Endothelial cell of umbilical vein (primary cell): Measurements from ENCODE around the gene SS18L1. TPM values are rescaled to one million over a fixed set of nuclear protein-coding genes. Genes with fewer than 3 reads are reported as not detected.

Experiments used
- BruUV-seq: library from RNA; stranded (reverse); fragments of 400-500 nt; replicated peaks from 2 replicates; lab custom pipeline; 2021; lab: Mats Ljungman, UMichigan
- CTCF ChIA-PET: fragments of 300-600, 350-600 bp; sonication (Branson Sonifier 250); formaldehyde crosslinking; loops from one replicate; lab custom pipeline; 2021; ENCODE audit warnings: antibody characterized with exemption, inconsistent platforms; lab: Charles Lee
- POLR2A ChIA-PET: fragments of 300-600, 350-600 bp; sonication (Branson Sonifier 250); formaldehyde crosslinking; loops from one replicate; lab custom pipeline; 2021; ENCODE audit warnings: antibody characterized with exemption, inconsistent platforms; lab: Charles Lee
- DNase-seq: peaks from one replicate; pipeline ENCODE4 v3.0.0-alpha.2; 2011; ENCODE audit warnings: low read depth, low spot score
- FAIRE-seq: peaks from 2 replicates; lab custom pipeline; 2011; peaks lifted over from hg19 to GRCh38; lab: Jason Lieb, UNC
- H2AFZ ChIP-seq: 2 replicates; pipeline ENCODE4 v1.6.0; 2012; ENCODE audit warnings: low read depth, low read length, control low read depth, inconsistent platforms
- H3K27ac ChIP-seq: 2 replicates; pipeline ENCODE4 v1.5.1; 2011; ENCODE audit warnings: low read depth, mild to moderate bottlenecking, control low read depth, low read length, moderate library complexity; ENCODE audit not compliant: insufficient read depth
- H3K27me3 ChIP-seq, 2 experiments: 2 replicates each; pipeline versions ENCODE4 v1.6.0 to v1.6.1; 2011; ENCODE audit warnings: low read length in 2 of 2, mixed read lengths in 1 of 2; ENCODE audit not compliant: control insufficient read depth in 2 of 2, insufficient read depth in 2 of 2
- H3K36me3 ChIP-seq, 2 experiments: 2 replicates in 1 of 2; 3 replicates in 1 of 2; pipeline ENCODE4 v1.5.1; 2011; ENCODE audit warnings: low read length in 2 of 2, mild to moderate bottlenecking in 1 of 2, moderate library complexity in 1 of 2; ENCODE audit not compliant: control insufficient read depth in 2 of 2, insufficient read depth in 2 of 2; ENCODE audit errors: extremely low read depth in 1 of 2
- H3K4me1 ChIP-seq: 3 replicates; pipeline ENCODE4 v1.5.1; 2011; ENCODE audit warnings: mild to moderate bottlenecking, low read length; ENCODE audit not compliant: control insufficient read depth, insufficient read depth; ENCODE audit errors: extremely low read depth
- H3K4me2 ChIP-seq: 2 replicates; pipeline ENCODE4 v1.6.1; 2011; ENCODE audit warnings: low read length, control low read depth, mixed read lengths; ENCODE audit not compliant: insufficient read depth
- H3K4me3 ChIP-seq, 3 experiments: fragments of 200-600 bp in 1 of 3; sonication (generic), shearing (Covaris generic) in 1 of 3; replicated peaks in 1 of 3; 2 replicates each; pipeline ENCODE4 v1.5.1; 2011 to 2016; ENCODE audit warnings: control low read depth in 3 of 3, low read length in 3 of 3, mild to moderate bottlenecking in 2 of 3, inconsistent platforms in 1 of 3, low read depth in 1 of 3, moderate library complexity in 1 of 3; ENCODE audit not compliant: insufficient read depth in 1 of 3
- H3K79me2 ChIP-seq: 2 replicates; pipeline ENCODE4 v1.6.0; 2012; ENCODE audit warnings: low read length, inconsistent platforms; ENCODE audit not compliant: control insufficient read depth, insufficient read depth
- H3K9ac ChIP-seq: replicated peaks from 2 replicates; pipeline ENCODE3; 2011; ENCODE audit warnings: low read length, control low read depth; ENCODE audit not compliant: insufficient read depth; ENCODE audit errors: extremely low read depth
- H3K9me1 ChIP-seq: replicated peaks from 3 replicates; pipeline ENCODE4 v1.6.0; 2011; ENCODE audit warnings: mild to moderate bottlenecking, low read length; ENCODE audit not compliant: control insufficient read depth, insufficient read depth; ENCODE audit errors: extremely low read depth
- H3K9me3 ChIP-seq: replicated peaks from 2 replicates; pipeline ENCODE4 v1.5.1; 2012; ENCODE audit warnings: low read length, inconsistent platforms; ENCODE audit not compliant: control insufficient read depth, insufficient read depth
- H4K20me1 ChIP-seq: replicated peaks from 2 replicates; pipeline ENCODE3; 2011; ENCODE audit warnings: mild to moderate bottlenecking, low read length; ENCODE audit not compliant: control insufficient read depth, insufficient read depth; ENCODE audit errors: extremely low read depth
- CTCF ChIP-seq, 2 donors: IDR thresholded peaks; 1 replicate in 1 of 2; 2 replicates in 1 of 2; pipeline ENCODE4 v1.5.1; 2011; ENCODE audit warnings: low read length in 2 of 2, mild to moderate bottlenecking in 2 of 2, moderate library complexity in 2 of 2, control low read depth in 1 of 2, inconsistent platforms in 1 of 2, low read depth in 1 of 2; ENCODE audit not compliant: insufficient read depth in 1 of 2; ENCODE audit errors: extremely low read depth in 1 of 2
- GATA2 ChIP-seq: IDR thresholded peaks from 2 replicates; pipeline ENCODE4 v1.7.0; 2011; ENCODE audit warnings: low read depth, mild to moderate bottlenecking, moderate library complexity, mixed read lengths, low read length; ENCODE audit not compliant: insufficient read length, insufficient read depth
- JUN ChIP-seq: IDR thresholded peaks from 2 replicates; pipeline ENCODE4 v1.6.1; 2011; ENCODE audit warnings: borderline replicate concordance, low read depth; ENCODE audit not compliant: insufficient read length, insufficient read depth
- POLR2AphosphoS5 ChIP-seq: IDR thresholded peaks from 2 replicates; pipeline ENCODE4 v1.6.1; 2012; ENCODE audit warnings: low read depth, mild to moderate bottlenecking, control low read depth, low read length, moderate library complexity; ENCODE audit not compliant: insufficient read depth
- dilution Hi-C: fragments of 300-500 bp; cut with MboI; formaldehyde crosslinking; loops from one replicate; pipeline ENCODE4 v1.15.0; 2019; ENCODE audit warnings: low sequenced_read_pairs; ENCODE audit not compliant: extremely low pct_ligation_motif_present
- intact Hi-C: fragments of 100-400 bp; cut with micrococcal nuclease; formaldehyde crosslinking; loops from one replicate; pipeline ENCODE4 v1.10.0; 2022
- polyA plus RNA-seq, 4 experiments: library from polyadenylated mRNA; depleted of rRNA in 3 of 4; stranded (reverse) in 3 of 4; unstranded in 1 of 4; fragments of >200 nt; gene quantifications; 2 replicates each; pipeline versions ENCODE4 v1.2.1 to v1.2.3, GENCODE V29; 2011 to 2012; ENCODE audit warnings: missing spikeins in 1 of 4
- total RNA-seq: library from RNA; stranded (reverse); gene quantifications from 2 replicates; pipeline ENCODE4 v1.2.3, GENCODE V29; 2021
- TF ChIP-seq, protein P1 (sequence below): IDR thresholded peaks from 2 replicates; pipeline ENCODE4 v1.6.1; 2011; ENCODE audit not compliant: insufficient read depth, insufficient read length

SS18L1 gene
- total and polyA plus RNA-seq, 2 donors (not counting 3 experiments of a cell fraction or from before 2014, with no cell fraction given), result 15.4 to 21.7 TPM

- intact Hi-C loops, result loop anchor here (10.0 kb wide), 1 partner anchor 198 kb away; the partner anchor contains the start of gene RPS21
- Histone ChIP-seq H3K4me1 (peaks cover 18% of the 10 kb centered on the region), H3K4me2 (peak overlapping the region; percentile 90), H3K79me2 (peaks cover 25% of the 10 kb centered on the region), H3K36me3 (peaks cover 2 to 4% of the 10 kb centered on the region in 2 experiments), H2AFZ (peak overlapping the region; percentile 72), H3K9ac (peak overlapping the region; percentile 66), H3K9me1 (no peaks in the 10 kb centered on the region), H4K20me1 (no peaks in the 10 kb centered on the region), H3K27ac (peak overlapping the region; percentile 87), H3K9me3 (no peaks in the 10 kb centered on the region), H3K27me3 (no peaks in the 10 kb centered on the region), H3K4me3 (peak overlapping the region in 1 of 3 experiments; percentile 48)
- peak; percentile 74 for DNase-seq
- FAIRE-seq, result no peak
- no peak for TF ChIP-seq GATA2
- peak; percentile 10 for TF ChIP-seq JUN
- ChIA-PET CTCF (interaction anchor here (0.9 kb wide), 3 partner anchors 42 to 176 kb away, joined by 3 read pairs; no protein-coding TSS in a partner anchor), POLR2A (no interaction called here)
- no TSS peak for BruUV-seq
- dilution Hi-C loops, result no loop called here
Observed at GRCh38 chr20:62186887-62187866, 43.6 kb downstream of the SS18L1 start.

DNA sequence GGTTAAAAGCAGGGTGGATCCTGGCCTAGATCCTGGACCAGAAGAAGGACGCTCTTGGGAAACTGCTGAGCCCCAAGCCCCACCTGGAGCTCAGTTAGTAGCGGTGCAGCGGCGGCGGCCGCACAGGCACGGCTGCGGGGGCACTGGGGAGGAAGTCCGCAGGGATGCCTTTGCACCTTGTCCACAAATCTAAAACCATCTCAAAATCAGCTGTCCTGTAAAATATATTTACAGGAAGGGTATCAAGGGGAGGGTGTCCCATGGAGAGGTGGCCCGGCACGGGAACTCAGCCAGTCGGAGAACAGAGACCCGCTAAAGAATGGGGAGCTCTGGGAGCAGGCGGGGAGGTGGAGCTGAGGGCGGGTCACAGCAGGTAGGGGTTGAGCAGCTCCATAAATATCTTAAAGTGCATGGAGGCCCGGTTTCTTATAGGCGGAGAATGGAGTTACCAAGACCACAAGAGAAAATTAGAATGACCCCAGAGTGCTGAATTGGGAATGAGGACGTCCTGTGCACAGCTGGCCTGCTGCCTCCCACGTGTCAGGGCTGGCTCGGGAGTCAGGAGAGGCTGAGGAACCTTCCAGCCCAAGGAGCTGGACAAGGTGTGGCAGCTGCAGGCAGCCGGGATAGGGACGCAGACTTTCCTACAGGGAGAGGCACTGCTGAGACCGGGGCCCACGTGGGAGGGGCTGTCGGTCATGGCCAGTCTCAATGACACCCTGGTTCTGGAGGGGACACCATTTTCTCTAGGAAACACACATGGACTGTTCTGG lies 47.3 kb downstream of the SS18L1 start:
- H3K4me2 ChIP-seq, result no peak overlapping the region
- peaks cover 12% of the 10 kb centered on the region for H3K79me2 ChIP-seq
- no peak overlapping the region for H3K27ac ChIP-seq
- no peak for DNase-seq
- intact Hi-C loops (no loop called here), dilution Hi-C loops (no loop called here)
- no peaks in the 10 kb centered on the region for H4K20me1 ChIP-seq
- BruUV-seq, result no TSS peak
- H2AFZ ChIP-seq, result no peak overlapping the region
- no peak for FAIRE-seq
- no peaks in the 10 kb centered on the region for H3K27me3 ChIP-seq
- peaks cover 12% of the 10 kb centered on the region for H3K4me1 ChIP-seq
- TF ChIP-seq JUN (no peak), CTCF (IDR thresholded peaks at IDR 0.05; ENCODE audit: extremely low read depth in 1 of 2, insufficient read depth in 1 of 2, low read depth in 1 of 2, low read length in 2 of 2) (no peak), POLR2AphosphoS5 (no peak)
- TF ChIP-seq, protein P1, sequence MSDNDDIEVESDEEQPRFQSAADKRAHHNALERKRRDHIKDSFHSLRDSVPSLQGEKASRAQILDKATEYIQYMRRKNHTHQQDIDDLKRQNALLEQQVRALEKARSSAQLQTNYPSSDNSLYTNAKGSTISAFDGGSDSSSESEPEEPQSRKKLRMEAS, result no peak
- POLR2A ChIA-PET, result no interaction called here
- H3K9ac ChIP-seq, result no peak overlapping the region
- H3K9me3 ChIP-seq, result no peaks in the 10 kb centered on the region
- H3K4me3 ChIP-seq, result no peak overlapping the region
- peaks cover 2 to 9% of the 10 kb centered on the region in 2 experiments for H3K36me3 ChIP-seq
- CTCF ChIA-PET, result no interaction called here
- no peaks in the 10 kb centered on the region for H3K9me1 ChIP-seq
